ENCODE data around the gene TCEAL6. TPM values are rescaled to one million over a fixed set of nuclear protein-coding genes. Genes with fewer than 3 reads are reported as not detected.
"Not testable (repeated sequence)": the region's sequence is repeated elsewhere in the genome, so short reads cannot be mapped to it uniquely, and the experiment has no call there.

Gene TCEAL6
- not detected for polyA plus RNA-seq (2013, experiment 1 of 2; ENCODE audit: insufficient read length)
- not detected for polyA plus RNA-seq (2013, experiment 2 of 2; ENCODE audit: insufficient read length)

- DNase-seq, result not testable (repeated sequence)
Measured at GRCh38 chrX:102142274-102142673, at the start of gene TCEAL6. TCEAL6 (minus strand) TSS chrX:102142481.

GRCh38 chrX:102185967-102186720, 43.9 kb upstream of the TCEAL6 start:
- DNase-seq, result no peak

- peak; percentile 45 for DNase-seq
Measured at GRCh38 chrX:102155806-102156179, 13.5 kb upstream of the TCEAL6 start, which contains the start of gene BEX5. BEX5 (minus strand) TSS chrX:102155977; CDS start chrX:102154265, 1,712 bp downstream.

GRCh38 chrX:102154900-102155805, 12.9 kb upstream of the TCEAL6 start:
- no peak for DNase-seq

- no peak for DNase-seq
Measured at GRCh38 chrX:102154218-102154860, 12.1 kb upstream of the TCEAL6 start.

- DNase-seq, result not testable (repeated sequence)
Measured at GRCh38 chrX:102141631-102142030, 650 bp downstream of the TCEAL6 start.

- DNase-seq, result not testable (repeated sequence)
Measured at GRCh38 chrX:102140876-102141275, 1.4 kb downstream of the TCEAL6 start.

GRCh38 chrX:102138064-102138463, 4.2 kb downstream of the TCEAL6 start:
- no peak for DNase-seq

- DNase-seq, result no peak
Measured at GRCh38 chrX:102129473-102129872, 12.8 kb downstream of the TCEAL6 start.

GRCh38 chrX:102126863-102127262, 15.4 kb downstream of the TCEAL6 start:
- no peak for DNase-seq

- DNase-seq, result not testable (repeated sequence)
Measured at GRCh38 chrX:102126080-102126818, 16.0 kb downstream of the TCEAL6 start.

GRCh38 chrX:102125436-102125835, 16.8 kb downstream of the TCEAL6 start, which contains the start of gene TCEAL2:
TCEAL2 (plus strand) TSS chrX:102125679; CDS start chrX:102126831, 1,152 bp downstream.
- not testable (repeated sequence) for DNase-seq

- DNase-seq, result not testable (repeated sequence)
Measured at GRCh38 chrX:102125014-102125413, 17.3 kb downstream of the TCEAL6 start.

- DNase-seq, result no peak
Measured at GRCh38 chrX:102115748-102116147, 26.5 kb downstream of the TCEAL6 start.

GRCh38 chrX:102113367-102113766, 28.9 kb downstream of the TCEAL6 start:
- DNase-seq, result no peak

Data from fibroblast of skin of back (primary cell).